GM12891 (cell line): Measurements from ENCODE around the gene LST1.

Experiments used
- PAX5 ChIP-seq: IDR thresholded peaks from 2 replicates; pipeline ENCODE4 v1.6.1; 2011; ENCODE audit warnings: low read length, moderate library complexity, mild to moderate bottlenecking; ENCODE audit not compliant: insufficient read depth, severe bottlenecking
- POLR2A ChIP-seq: IDR thresholded peaks from 2 replicates; pipeline ENCODE4 v1.6.1; 2011; ENCODE audit warnings: low read depth, low read length, control low read depth
- POLR2AphosphoS5 ChIP-seq: IDR thresholded peaks from 2 replicates; pipeline ENCODE4 v1.6.1; 2011; ENCODE audit warnings: low read depth, low read length, control low read depth
- POU2F2 ChIP-seq: IDR thresholded peaks from 2 replicates; pipeline ENCODE4 v1.6.1; 2011; ENCODE audit warnings: low read depth, mild to moderate bottlenecking, control low read depth, low read length, moderate library complexity
- SPI1 ChIP-seq: IDR thresholded peaks from 2 replicates; pipeline ENCODE4 v1.6.1; 2011; ENCODE audit warnings: low read depth, low read length, control low read depth
- TAF1 ChIP-seq: IDR thresholded peaks from 2 replicates; pipeline ENCODE4 v1.6.1; 2011; ENCODE audit warnings: low read depth, low read length, control low read depth

DNA sequence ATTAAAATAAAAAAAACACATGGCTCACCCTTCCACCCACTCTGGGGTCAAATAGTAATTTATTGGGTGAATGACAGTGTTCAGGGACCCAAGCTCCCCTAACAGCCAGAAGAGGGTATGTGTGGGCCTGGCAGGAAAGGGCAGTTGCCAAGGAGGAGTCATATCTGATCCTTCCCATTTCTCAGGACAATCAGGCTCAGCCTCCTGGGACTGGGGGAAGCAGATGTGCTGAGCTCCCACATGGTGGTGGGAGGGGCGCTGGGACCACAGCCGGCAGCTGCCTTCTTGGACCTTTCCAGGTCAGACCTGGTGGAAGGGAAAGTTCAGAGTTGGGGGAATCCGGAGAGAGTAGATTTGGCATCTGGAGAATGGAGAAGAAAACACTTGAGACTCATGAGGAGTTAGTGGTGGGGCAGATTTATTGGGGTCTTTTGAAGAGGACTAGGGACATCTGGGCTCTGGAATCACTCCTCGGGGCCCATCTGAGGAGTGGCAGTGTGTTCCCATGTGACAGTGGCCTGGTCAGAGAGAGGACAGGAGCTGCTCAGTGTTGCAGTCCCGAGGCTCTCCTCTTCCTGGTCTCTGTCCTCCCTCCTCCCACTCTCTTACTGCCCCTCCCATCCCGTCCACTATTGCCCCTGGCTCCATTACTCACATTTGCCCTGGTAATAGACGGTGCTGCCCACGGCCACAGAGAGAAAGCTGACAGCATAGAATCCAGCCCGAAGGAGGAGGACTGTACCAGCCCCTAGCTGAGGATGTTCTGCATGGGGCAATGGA, 3.0 kb downstream of the LST1 start:
- TF ChIP-seq POLR2A, result no peak
- no peak for TF ChIP-seq POLR2AphosphoS5
- no peak for TF ChIP-seq TAF1
- no peak for TF ChIP-seq SPI1
- no peak for TF ChIP-seq PAX5
- TF ChIP-seq POU2F2, result no peak
